GM12878 (cell line): ENCODE measurements around the gene NEK5. TPM values are rescaled to one million over a fixed set of nuclear protein-coding genes. Genes with fewer than 3 reads are reported as not detected.

Experiments
- ATAC-seq: fragments of 200-7000 bp; cut with Tn5 transposase; 3 replicates; pipeline ENCODE4 v1.9.1; 2020; ENCODE audit warnings: mild to moderate bottlenecking, moderate library complexity
- BruUV-seq: library from RNA; stranded (reverse); fragments of 400-500 nt; replicated peaks from 2 replicates; lab custom pipeline; 2021; lab: Mats Ljungman, UMichigan
- CTCF ChIA-PET: fragments of 300-600 bp; sonication (Branson Sonifier 250); formaldehyde crosslinking; extraction: SDS; loops from one replicate; lab custom pipeline; 2021; ENCODE audit warnings: inconsistent platforms; lab: Yijun Ruan, JAX
- POLR2A ChIA-PET: fragments of 350-600 bp; formaldehyde crosslinking; extraction: SDS; loops from one replicate; lab custom pipeline; 2021; ENCODE audit warnings: inconsistent platforms; lab: Charles Lee
- RAD21 ChIA-PET: fragments of 300-600 bp; sonication (Branson Sonifier 250); formaldehyde crosslinking; loops from one replicate; lab custom pipeline; 2023; ENCODE audit warnings: antibody characterized with exemption; ENCODE audit not compliant: unreplicated experiment; lab: Charles Lee
- SMC1A ChIA-PET: fragments of 300-600 bp; sonication (Branson Sonifier 250); formaldehyde crosslinking; loops from one replicate; lab custom pipeline; 2023; ENCODE audit not compliant: unreplicated experiment, uncharacterized antibody; lab: Charles Lee
- DNase-seq: peaks from one replicate; pipeline ENCODE4 v3.0.0-alpha.2; 2011; ENCODE audit warnings: low read depth, low spot score
- FAIRE-seq: peaks from 3 replicates; lab custom pipeline; 2011; peaks lifted over from hg19 to GRCh38; lab: Jason Lieb, UNC
- H2AFZ ChIP-seq: 2 replicates; pipeline ENCODE4 v1.6.0; 2011; ENCODE audit warnings: low read depth, low read length, control low read depth; ENCODE audit not compliant: control insufficient read depth
- H3K27ac ChIP-seq: 2 replicates; pipeline ENCODE4 v1.5.1; 2011; ENCODE audit warnings: control low read depth; ENCODE audit not compliant: control insufficient read depth, insufficient read depth
- H3K27me3 ChIP-seq, 2 experiments: replicated peaks in 1 of 2; 2 replicates each; pipeline versions ENCODE4 v1.6.0 to v1.6.1; 2011; ENCODE audit warnings: low read length in 1 of 2; ENCODE audit not compliant: control insufficient read depth in 2 of 2, insufficient read depth in 2 of 2
- H3K36me3 ChIP-seq, 2 experiments: 2 replicates each; pipeline ENCODE4 v1.5.1; 2011; ENCODE audit warnings: low read length in 1 of 2; ENCODE audit not compliant: control insufficient read depth in 2 of 2, insufficient read depth in 2 of 2
- H3K4me1 ChIP-seq: 2 replicates; pipeline ENCODE4 v1.6.1; 2011; ENCODE audit warnings: mild to moderate bottlenecking, low read length, moderate library complexity, mixed read lengths; ENCODE audit not compliant: control insufficient read depth, insufficient read depth
- H3K4me2 ChIP-seq: 2 replicates; pipeline ENCODE4 v1.6.0; 2011; ENCODE audit warnings: control low read depth; ENCODE audit not compliant: control insufficient read depth, insufficient read depth
- H3K4me3 ChIP-seq: fragments of 200-600 bp; sonication (generic); 2 replicates; pipeline ENCODE4 v1.5.1; 2016
- H3K79me2 ChIP-seq: 2 replicates; pipeline ENCODE4 v1.6.0; 2011; ENCODE audit warnings: low read length; ENCODE audit not compliant: control insufficient read depth, insufficient read depth
- H3K9ac ChIP-seq: 2 replicates; pipeline ENCODE4 v1.8.0; 2011; ENCODE audit warnings: low read length, control low read depth, mixed read lengths; ENCODE audit not compliant: control insufficient read depth, insufficient read depth
- H3K9me3 ChIP-seq: replicated peaks from 3 replicates; pipeline ENCODE4 v1.5.1; 2011; ENCODE audit warnings: mild to moderate bottlenecking, low read length; ENCODE audit not compliant: control insufficient read depth, insufficient read depth
- H4K20me1 ChIP-seq: 2 replicates; pipeline ENCODE4 v1.6.0; 2011; ENCODE audit not compliant: control insufficient read depth, insufficient read depth
- BMI1 ChIP-seq: fragments of 450-650 bp; IDR thresholded peaks from 2 replicates; pipeline ENCODE4 v1.6.1; 2016; ENCODE audit warnings: mild to moderate bottlenecking, moderate library complexity, borderline replicate concordance
- CTCF ChIP-seq, 3 experiments: IDR thresholded peaks in 2 of 3; conservative IDR thresholded peaks in 1 of 3; 2 replicates each; pipeline ENCODE4 v1.5.1; 2011; ENCODE audit warnings: low read depth in 3 of 3, low read length in 3 of 3, mild to moderate bottlenecking in 3 of 3, control low read depth in 2 of 3, moderate library complexity in 2 of 3, inconsistent platforms in 1 of 3, mixed read lengths in 1 of 3; ENCODE audit not compliant: control insufficient read depth in 2 of 3, insufficient read depth in 1 of 3; ENCODE audit errors: extremely low read depth in 1 of 3
- LARP7 ChIP-seq: fragments of 450-650 bp; IDR thresholded peaks from 2 replicates; pipeline ENCODE4 v1.6.1; 2017; ENCODE audit warnings: mild to moderate bottlenecking
- PKNOX1 ChIP-seq: fragments of 450-650 bp; IDR thresholded peaks from 2 replicates; pipeline ENCODE4 v1.6.1; 2016; ENCODE audit warnings: mild to moderate bottlenecking
- SMAD5 ChIP-seq: IDR thresholded peaks from 2 replicates; pipeline ENCODE4 v1.6.1; 2016; ENCODE audit warnings: antibody characterized with exemption, low read depth
- SMC3 ChIP-seq: IDR thresholded peaks from 2 replicates; pipeline ENCODE4 v1.6.1; 2011; ENCODE audit warnings: low read length, improper control_type of control experiment, borderline replicate concordance
- TAF1 ChIP-seq: IDR thresholded peaks from 2 replicates; pipeline ENCODE4 v1.6.1; 2011; ENCODE audit warnings: mild to moderate bottlenecking, low read depth, low read length, borderline replicate concordance
- WGBS: methylation state at CpG from one replicate; pipeline ENCODE4 v1.1.6; 2016; ENCODE audit warnings: low lambda C conversion rate; ENCODE audit not compliant: insufficient replicate concordance, insufficient coverage; ENCODE audit errors: missing lambda C conversion rate; 5-methylcytosine and 5-hydroxymethylcytosine counted together
- in situ Hi-C: fragments of 300-500 bp; cut with MboI; formaldehyde crosslinking; loops from 9 replicates; pipeline ENCODE4 v1.14.3; 2018; ENCODE audit warnings: mixed read lengths
- intact Hi-C: fragments of 100-400 bp; cut with micrococcal nuclease; formaldehyde crosslinking; loops from one replicate; pipeline ENCODE4 v1.14.2; 2022; ENCODE audit not compliant: unreplicated experiment
- polyA plus RNA-seq, 11 experiments: library from polyadenylated mRNA; depleted of rRNA in 4 of 11; unstranded in 6 of 11; stranded (reverse) in 5 of 11; fragments of >200 nt; fragmentation: Nextera tagmentation in 4 of 11; fragmentation: Illumina TruSeq in 1 of 11; extraction: Ambion mirVana in 4 of 11; extraction: Trizol in 1 of 11; gene quantifications; 1 replicate in 1 of 11; 2 replicates in 10 of 11; pipeline versions ENCODE4 v1.2.1 to v1.2.3, GENCODE V29; 2011 to 2016; ENCODE audit warnings: inconsistent platforms in 2 of 11, missing spikeins in 2 of 11, low read depth in 1 of 11
- total RNA-seq, 4 experiments: library from RNA; depleted of rRNA in 3 of 4; stranded (reverse); fragments of >200 nt in 3 of 4; fragmentation: Illumina TruSeq in 1 of 4; extraction: Trizol in 1 of 4; gene quantifications; 2 replicates each; pipeline versions ENCODE4 v1.2.1 to v1.2.3, GENCODE V29; 2013 to 2021

The NEK5 gene
- total and polyA plus RNA-seq, 10 of the 15 experiments (the other 5 are each of a cell fraction or from before 2014, with no cell fraction given): 0.04 to 0.32 (median 0.20) TPM; not detected in 6

DNA sequence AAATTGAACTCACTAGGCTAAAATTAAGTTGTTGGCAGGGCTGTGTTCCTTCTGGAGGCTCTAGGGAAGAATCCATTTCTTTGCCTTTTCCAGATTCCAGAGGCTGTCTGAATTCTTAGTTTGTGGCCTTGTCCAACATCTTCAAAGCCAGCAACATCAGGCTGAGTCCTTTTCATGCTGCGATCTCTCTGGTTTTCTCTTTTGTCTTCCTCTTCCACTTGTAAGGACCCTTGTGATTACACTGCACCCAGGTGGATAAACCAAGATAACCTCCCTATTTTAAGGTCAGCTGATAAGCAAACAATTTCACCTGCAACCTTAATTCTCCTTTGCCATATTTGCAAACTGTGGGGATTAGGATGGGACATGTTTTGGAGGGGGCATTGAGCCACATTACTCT, 92.8 kb downstream of the NEK5 start:
- no TSS peak for BruUV-seq
- TF ChIP-seq BMI1 (no peak), SMC3 (no peak), LARP7 (no peak), TAF1 (no peak), CTCF (IDR thresholded peaks at IDR 0.05 in 2 of 3, conservative IDR thresholded peaks at IDR 0.05 in 1 of 3; ENCODE audit: control insufficient read depth in 2 of 3, extremely low read depth in 1 of 3, insufficient read depth in 1 of 3, low read depth in 3 of 3, low read length in 3 of 3) (no peak), SMAD5 (no peak), PKNOX1 (no peak)
- no peak for DNase-seq
- Histone ChIP-seq H3K4me1 (no peaks in the 10 kb centered on the region), H3K4me3 (no peak overlapping the region), H3K36me3 (no peaks in the 10 kb centered on the region), H3K27ac (no peak overlapping the region), H2AFZ (no peak overlapping the region), H3K27me3 (no peaks in the 10 kb centered on the region), H3K9ac (no peak overlapping the region), H4K20me1 (no peaks in the 10 kb centered on the region), H3K79me2 (no peaks in the 10 kb centered on the region), H3K9me3 (no peaks in the 10 kb centered on the region), H3K4me2 (no peak overlapping the region)
- intact Hi-C loops (no loop called here), in situ Hi-C loops (no loop called here)
- SMC1A ChIA-PET: no interaction called here
- no peak for FAIRE-seq
- POLR2A ChIA-PET: no interaction called here
- no peak for ATAC-seq
- WGBS: 100% methylated on average over 1 of the region's 1 CpG
- RAD21 ChIA-PET: no interaction called here
- CTCF ChIA-PET: no interaction called here
